NCI-H774 (cell line): ENCODE results near the gene PRR5L.

Source experiments
- DNase-seq: peaks from one replicate; lab custom pipeline; 2025; lab: John Stamatoyannopoulos, UW

The PRR5L gene

GRCh38 chr11:36376888-36377758 is 81.0 kb downstream of the PRR5L start:
- DNase-seq, result no peak

- no peak for DNase-seq
Measured at GRCh38 chr11:36377759-36378564, 81.9 kb downstream of the PRR5L start.

- DNase-seq, result no peak
Measured at GRCh38 chr11:36379653-36380052, 83.6 kb downstream of the PRR5L start.

- DNase-seq, result no peak
Measured at GRCh38 chr11:36380296-36381014, 84.4 kb downstream of the PRR5L start.

GRCh38 chr11:36381015-36381360 is 84.9 kb downstream of the PRR5L start:
- DNase-seq, result no peak

GRCh38 chr11:36383195-36383594 is 87.1 kb downstream of the PRR5L start:
- DNase-seq, result no peak

GRCh38 chr11:36385121-36385970 is 89.3 kb downstream of the PRR5L start:
- DNase-seq, result no peak

- no peak for DNase-seq
Measured at GRCh38 chr11:36386411-36386810, 90.3 kb downstream of the PRR5L start.

- no peak for DNase-seq
Measured at GRCh38 chr11:36388071-36388470, 92.0 kb downstream of the PRR5L start.

GRCh38 chr11:36388951-36389350 is 92.9 kb downstream of the PRR5L start:
- no peak for DNase-seq

GRCh38 chr11:36389811-36390210 is 93.7 kb downstream of the PRR5L start:
- no peak for DNase-seq

GRCh38 chr11:36390963-36391471 is 94.9 kb downstream of the PRR5L start:
- no peak for DNase-seq

GRCh38 chr11:36392196-36392595 is 96.1 kb downstream of the PRR5L start:
- DNase-seq, result no peak

- no peak for DNase-seq
Measured at GRCh38 chr11:36394056-36394455, 98.0 kb downstream of the PRR5L start.

- DNase-seq, result no peak
Measured at GRCh38 chr11:36394926-36395325, 98.8 kb downstream of the PRR5L start.

- peak; percentile 36 for DNase-seq
Measured at GRCh38 chr11:36395978-36396736, 100.1 kb downstream of the PRR5L start.

- no peak for DNase-seq
Measured at GRCh38 chr11:36398231-36398953, 102.3 kb downstream of the PRR5L start.

- no peak for DNase-seq
Measured at GRCh38 chr11:36399236-36399635, 103.1 kb downstream of the PRR5L start.

- DNase-seq, result no peak
Measured at GRCh38 chr11:36399745-36400144, 103.7 kb downstream of the PRR5L start.
